B cell (primary cell): ENCODE results near the gene PDE4B. TPM values are rescaled to one million over a fixed set of nuclear protein-coding genes. Genes with fewer than 3 reads are reported as not detected.

ENCODE experiments used
- ATAC-seq: fragments of 200-7000 bp; cut with Tn5 transposase; one replicate; pipeline ENCODE4 v1.10.0; 2021; ENCODE audit warnings: low read depth, mild to moderate bottlenecking, moderate number of reproducible peaks, moderate library complexity
- CTCF ChIA-PET: fragments of 350-600 bp; sonication (Branson Sonifier 250); formaldehyde crosslinking; loops from one replicate; lab custom pipeline; 2021; ENCODE audit warnings: antibody characterized with exemption, inconsistent platforms; lab: Charles Lee
- POLR2A ChIA-PET: fragments of 350-600 bp; sonication (Branson Sonifier 250); formaldehyde crosslinking; loops from one replicate; lab custom pipeline; 2021; ENCODE audit warnings: antibody characterized with exemption; lab: Charles Lee
- DNase-seq: peaks from one replicate; pipeline ENCODE4 v3.0.0; 2013
- H2AFZ ChIP-seq: 2 replicates; pipeline ENCODE4 v1.6.1; 2012; ENCODE audit warnings: mild to moderate bottlenecking, low read depth, low read length; ENCODE audit not compliant: insufficient read depth, poor library complexity, severe bottlenecking
- H3K27ac ChIP-seq, 2 donors: 1 replicate in 1 of 2; 2 replicates in 1 of 2; pipeline ENCODE4 v1.5.1; 2012 to 2013; ENCODE audit warnings: low read length in 2 of 2, mild to moderate bottlenecking in 2 of 2, moderate library complexity in 1 of 2
- H3K27me3 ChIP-seq, 4 experiments: fragments of 200-600 bp in 1 of 4; sonication (generic) in 1 of 4; replicated peaks in 1 of 4; 1 replicate in 2 of 4; 2 replicates in 2 of 4; pipeline versions ENCODE4 v1.6.1 to v1.7.0; 2013 to 2016; ENCODE audit warnings: low read length in 3 of 4, mild to moderate bottlenecking in 2 of 4, mixed read lengths in 1 of 4, moderate library complexity in 1 of 4; ENCODE audit not compliant: insufficient read depth in 4 of 4, control insufficient read depth in 3 of 4; ENCODE audit errors: control extremely low read depth in 1 of 4
- H3K36me3 ChIP-seq, 2 experiments: replicated peaks in 1 of 2; 1 replicate in 1 of 2; 2 replicates in 1 of 2; pipeline versions ENCODE4 v1.6.1 to v1.7.1; 2013; ENCODE audit warnings: low read length in 1 of 2; ENCODE audit not compliant: insufficient read depth in 2 of 2, control insufficient read depth in 1 of 2; ENCODE audit errors: control extremely low read depth in 1 of 2, extremely low read depth in 1 of 2
- H3K4me1 ChIP-seq, 2 donors: fragments of 200-600 bp in 1 of 2; sonication (generic) in 1 of 2; 1 replicate in 1 of 2; 2 replicates in 1 of 2; pipeline versions ENCODE4 v1.5.1 to v1.6.1; 2013 to 2017; ENCODE audit warnings: low read length in 2 of 2; ENCODE audit not compliant: control insufficient read depth in 2 of 2, insufficient read depth in 2 of 2
- H3K4me2 ChIP-seq: replicated peaks from 2 replicates; pipeline ENCODE3; 2012; ENCODE audit warnings: mild to moderate bottlenecking, low read depth, low read length; ENCODE audit not compliant: poor library complexity, severe bottlenecking
- H3K4me3 ChIP-seq, 5 experiments: fragments of 200-600 bp in 1 of 5; sonication (generic) in 1 of 5; 1 replicate in 3 of 5; 2 replicates in 2 of 5; pipeline versions ENCODE4 v1.5.1 to v1.7.0; 2011 to 2016; ENCODE audit warnings: low read length in 4 of 5, mild to moderate bottlenecking in 4 of 5, low read depth in 2 of 5, control low read depth in 1 of 5, moderate library complexity in 1 of 5; ENCODE audit not compliant: insufficient read depth in 1 of 5; ENCODE audit errors: control extremely low read depth in 1 of 5, extremely low read depth in 1 of 5
- H3K79me2 ChIP-seq: fragments of 200-600 bp; sonication (generic); one replicate; pipeline ENCODE4 v1.6.0; 2016; ENCODE audit warnings: low read length; ENCODE audit not compliant: control insufficient read depth, insufficient read depth
- H3K9ac ChIP-seq: fragments of 200-600 bp; sonication (generic); 2 replicates; pipeline ENCODE4 v1.6.1; 2017; ENCODE audit warnings: mild to moderate bottlenecking, low read length, moderate library complexity
- H3K9me3 ChIP-seq, 3 donors: one replicate each; pipeline versions ENCODE4 v1.6.1 to v1.7.1; 2013; ENCODE audit warnings: low read length in 2 of 3; ENCODE audit not compliant: control insufficient read depth in 2 of 3, insufficient read depth in 1 of 3; ENCODE audit errors: control extremely low read depth in 1 of 3
- H4K20me1 ChIP-seq: 2 replicates; pipeline ENCODE4 v1.6.0; 2012; ENCODE audit warnings: mild to moderate bottlenecking, low read length; ENCODE audit not compliant: insufficient read depth, control insufficient read depth, poor library complexity, severe bottlenecking
- H3K27ac Mint-ChIP-seq: one replicate; pipeline ENCODE4 v1.8.0; 2021; ENCODE audit warnings: mixed read lengths
- H3K27me3 Mint-ChIP-seq: one replicate; pipeline ENCODE4 v1.8.0; 2021; ENCODE audit warnings: mixed read lengths
- H3K4me1 Mint-ChIP-seq: one replicate; pipeline ENCODE4 v1.8.0; 2021; ENCODE audit warnings: mixed read lengths
- H3K4me3 Mint-ChIP-seq: one replicate; pipeline ENCODE4 v1.8.0; 2021; ENCODE audit warnings: mixed read lengths
- H3K9me3 Mint-ChIP-seq: one replicate; pipeline ENCODE4 v1.8.0; 2022; ENCODE audit warnings: mixed read lengths; ENCODE audit not compliant: insufficient read depth
- CTCF ChIP-seq: fragments of 200-600 bp; IDR thresholded peaks from one replicate; pipeline ENCODE4 v1.8.0; 2022; ENCODE audit warnings: antibody characterized with exemption, mild to moderate bottlenecking
- EZH2 ChIP-seq: IDR thresholded peaks from 2 replicates; pipeline ENCODE4 v1.6.1; 2012; ENCODE audit warnings: borderline replicate concordance, low read depth, mild to moderate bottlenecking, moderate library complexity, low read length; ENCODE audit not compliant: insufficient read depth, poor library complexity, severe bottlenecking
- WGBS: methylation state at CpG from one replicate; pipeline ENCODE4 v1.1.5; 2013; ENCODE audit warnings: missing lambda C conversion rate; ENCODE audit not compliant: insufficient coverage; 5-methylcytosine and 5-hydroxymethylcytosine counted together
- intact Hi-C: fragments of 100-400 bp; cut with micrococcal nuclease; formaldehyde crosslinking; loops from one replicate; pipeline ENCODE4 v1.10.0; 2022
- polyA plus RNA-seq: library from polyadenylated mRNA; depleted of rRNA; stranded (reverse); fragments of >200 nt; gene quantifications from 2 replicates; pipeline ENCODE4 v1.2.3, GENCODE V29; 2012
- total RNA-seq, 2 donors: library from RNA; stranded (reverse); fragments of 120-200 nt in 1 of 2; gene quantifications; 1 replicate in 1 of 2; 2 replicates in 1 of 2; pipeline versions ENCODE4 v1.2.3 to v1.2.4, GENCODE V29; 2013 to 2022

PDE4B gene
- total and polyA plus RNA-seq, 2 donors (not counting 1 experiment from before 2014, with no cell fraction given): 63.7 to 242 TPM

DNA sequence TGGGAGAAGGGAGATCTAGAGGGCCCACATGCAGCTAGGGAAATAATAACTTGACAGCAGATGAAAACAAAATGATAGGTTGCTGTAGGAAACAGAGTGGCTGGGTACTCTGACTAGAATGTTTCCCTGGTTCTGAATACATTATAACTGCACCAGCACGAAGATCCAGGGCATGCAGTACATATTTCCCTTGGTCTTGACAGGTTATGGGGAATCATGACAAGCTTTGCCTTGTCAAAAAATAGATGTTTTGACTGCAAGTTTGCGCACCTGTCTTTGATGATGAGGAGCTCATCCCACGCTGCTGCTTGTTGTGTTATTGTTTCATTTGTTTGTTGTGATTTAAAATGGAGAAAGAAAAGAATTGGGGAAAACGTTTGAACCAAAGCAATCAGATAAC is 292.9 kb downstream of the PDE4B start:
- Mint-ChIP-seq H3K27ac (no peak overlapping the region), H3K4me3 (no peak overlapping the region), H3K27me3 (peaks cover 15% of the 10 kb centered on the region), H3K4me1 (no peaks in the 10 kb centered on the region), H3K9me3 (no peaks in the 10 kb centered on the region)
- H3K4me1 ChIP-seq: no peaks in the 10 kb centered on the region
- intact Hi-C loops: no loop called here
- H4K20me1 ChIP-seq: no peaks in the 10 kb centered on the region
- H3K9ac ChIP-seq: no peak overlapping the region
- 100% methylated on average over 1 of the region's 4 CpGs for WGBS
- no peak overlapping the region for H3K4me2 ChIP-seq
- TF ChIP-seq CTCF (no peak), EZH2 (no peak)
- no peak overlapping the region for H3K4me3 ChIP-seq
- no peak overlapping the region for H3K27ac ChIP-seq
- POLR2A ChIA-PET: no interaction called here
- H3K36me3 ChIP-seq: no peaks in the 10 kb centered on the region
- no peaks in the 10 kb centered on the region for H3K27me3 ChIP-seq
- CTCF ChIA-PET: no interaction called here
- no peaks in the 10 kb centered on the region for H3K79me2 ChIP-seq
- ATAC-seq (no peak), DNase-seq (no peak)
- H2AFZ ChIP-seq: no peak overlapping the region
- no peaks in the 10 kb centered on the region for H3K9me3 ChIP-seq

- Histone ChIP-seq H3K4me3 (no peak overlapping the region), H3K36me3 (no peaks in the 10 kb centered on the region), H2AFZ (no peak overlapping the region), H4K20me1 (no peaks in the 10 kb centered on the region), H3K27me3 (no peaks in the 10 kb centered on the region), H3K9me3 (no peaks in the 10 kb centered on the region), H3K79me2 (no peaks in the 10 kb centered on the region), H3K27ac (no peak overlapping the region), H3K4me2 (no peak overlapping the region), H3K4me1 (no peaks in the 10 kb centered on the region), H3K9ac (no peak overlapping the region)
- POLR2A ChIA-PET: no interaction called here
- CTCF ChIA-PET: no interaction called here
- no peaks in the 10 kb centered on the region for H3K9me3 Mint-ChIP-seq
- whole genome bisulfite sequencing: 100% methylated on average over 1 of the region's 3 CpGs
- H3K4me3 Mint-ChIP-seq: no peak overlapping the region
- no peaks in the 10 kb centered on the region for H3K4me1 Mint-ChIP-seq
- DNase-seq: no peak
- intact Hi-C loops: no loop called here
- no peak overlapping the region for H3K27ac Mint-ChIP-seq
- ATAC-seq: no peak
- peaks cover 3% of the 10 kb centered on the region for H3K27me3 Mint-ChIP-seq
- TF ChIP-seq EZH2 (no peak), CTCF (no peak)
Measured at GRCh38 chr1:66088787-66089186, 296.1 kb downstream of the PDE4B start.
